Upper lobe of left lung (tissue), 6 donors: ENCODE measurements around the gene CACNG1. TPM values are rescaled to one million over a fixed set of nuclear protein-coding genes. Genes with fewer than 3 reads are reported as not detected.

Source experiments
- ATAC-seq, 2 donors: fragments of 200-7000 bp; cut with Tn5 transposase; one replicate each; pipeline ENCODE4 v1.9.1; 2022; ENCODE audit warnings: mild to moderate bottlenecking in 2 of 2, moderate library complexity in 2 of 2; ENCODE audit not compliant: low FRiP score in 2 of 2
- DNase-seq, 2 donors: peaks; one replicate each; pipeline ENCODE4 v3.0.0-alpha.2; 2019 to 2020
- H3K27ac ChIP-seq, 4 donors: fragments of 200-600 bp; sonication (generic); one replicate each; pipeline ENCODE4 v1.5.1; 2016 to 2019
- H3K27me3 ChIP-seq, 4 donors: fragments of 200-600 bp; sonication (generic); one replicate each; pipeline ENCODE4 v1.5.1; 2017 to 2019
- H3K36me3 ChIP-seq, 4 donors: fragments of 200-600 bp; sonication (generic); one replicate each; pipeline ENCODE4 v1.5.1; 2016 to 2019
- H3K4me1 ChIP-seq, 4 donors: fragments of 200-600 bp; sonication (generic); one replicate each; pipeline ENCODE4 v1.5.1; 2018 to 2019
- H3K4me3 ChIP-seq, 4 donors: fragments of 200-600 bp; sonication (generic); one replicate each; pipeline ENCODE4 v1.5.1; 2017 to 2019; ENCODE audit warnings: mild to moderate bottlenecking in 2 of 4, moderate library complexity in 1 of 4
- H3K9me3 ChIP-seq, 4 donors: fragments of 200-600 bp; sonication (generic); one replicate each; pipeline ENCODE4 v1.5.1; 2018 to 2019
- EP300 ChIP-seq, 4 donors: sonication (generic); formaldehyde crosslinking; IDR thresholded peaks; one replicate each; pipeline ENCODE4 v1.5.1; 2017; ENCODE audit warnings: antibody characterized with exemption in 4 of 4, control low read depth in 2 of 4
- POLR2A ChIP-seq, 4 donors: fragments of 450-650 bp; IDR thresholded peaks; one replicate each; pipeline ENCODE4 v1.5.1; 2016 to 2017; ENCODE audit warnings: antibody characterized with exemption in 4 of 4, mild to moderate bottlenecking in 2 of 4
- POLR2AphosphoS5 ChIP-seq, 2 donors: sonication (generic); formaldehyde crosslinking; IDR thresholded peaks; one replicate each; pipeline ENCODE4 v1.5.1; 2017; ENCODE audit warnings: antibody characterized with exemption in 2 of 2
- WGBS, 2 donors: methylation state at CpG; one replicate each; pipeline ENCODE4 v1.1.5; 2017 to 2018; 5-methylcytosine and 5-hydroxymethylcytosine counted together
- total RNA-seq, 6 donors: library from RNA; depleted of rRNA in 4 of 6; stranded (reverse); fragments of >200 nt in 4 of 6; gene quantifications; one replicate each; pipeline versions ENCODE4 v1.1.0 to v1.2.1, GENCODE V29; 2016 to 2021
- TF ChIP-seq, protein P1 (sequence below), 6 experiments: fragments of 450-650 bp in 4 of 6; fragments of 200-600 bp in 2 of 6; sonication (generic) in 2 of 6; IDR thresholded peaks; one replicate each; pipeline ENCODE4 v1.5.1; 2016 to 2019; ENCODE audit warnings: antibody characterized with exemption in 6 of 6
- donor health status: DM: no; HTN: no; CAD: no; lungs with moderate emphysema.
- donor health status: DM: no; HTN: yes; CAD: no; lungs with severe emphysema.

Gene CACNG1
- total RNA-seq, 6 donors from 2014 or later: 0.61 TPM; not detected in 5

DNA sequence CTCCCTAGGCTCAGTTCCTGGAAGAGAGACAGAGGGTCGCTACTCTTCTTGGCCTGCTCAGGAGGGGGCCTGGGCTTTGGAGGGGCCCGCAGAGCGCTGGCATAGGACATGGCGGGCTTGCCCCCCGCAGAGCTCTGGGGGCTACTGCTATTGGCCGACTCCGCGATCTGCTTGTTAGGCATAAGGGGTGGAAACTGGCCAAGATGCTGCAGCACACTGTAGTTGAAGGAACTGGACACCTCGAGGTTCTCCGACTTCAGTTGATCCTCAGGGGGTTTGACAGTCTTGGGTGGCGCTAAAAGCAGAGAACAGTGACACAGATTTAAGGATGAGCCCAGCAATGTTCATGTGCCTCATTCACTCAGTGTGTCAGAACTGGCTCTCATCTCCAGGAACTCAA lies 33.9 kb downstream of the CACNG1 start:
- Histone ChIP-seq H3K4me1 (peaks cover 0 to 2% (median 0%) of the 10 kb centered on the region in 4 donors), H3K36me3 (peaks cover 3 to 36% (median 9%) of the 10 kb centered on the region in 4 donors), H3K27me3 (no peaks in the 10 kb centered on the region), H3K27ac (no peak overlapping the region), H3K4me3 (no peak overlapping the region), H3K9me3 (no peaks in the 10 kb centered on the region)
- 89 to 95% methylated on average over 10 to 11 of the region's 11 CpGs for WGBS, 2 donors
- ATAC-seq (no peak), DNase-seq (peak in 1 of 2 donors; percentile 47)
- TF ChIP-seq, protein P1, sequence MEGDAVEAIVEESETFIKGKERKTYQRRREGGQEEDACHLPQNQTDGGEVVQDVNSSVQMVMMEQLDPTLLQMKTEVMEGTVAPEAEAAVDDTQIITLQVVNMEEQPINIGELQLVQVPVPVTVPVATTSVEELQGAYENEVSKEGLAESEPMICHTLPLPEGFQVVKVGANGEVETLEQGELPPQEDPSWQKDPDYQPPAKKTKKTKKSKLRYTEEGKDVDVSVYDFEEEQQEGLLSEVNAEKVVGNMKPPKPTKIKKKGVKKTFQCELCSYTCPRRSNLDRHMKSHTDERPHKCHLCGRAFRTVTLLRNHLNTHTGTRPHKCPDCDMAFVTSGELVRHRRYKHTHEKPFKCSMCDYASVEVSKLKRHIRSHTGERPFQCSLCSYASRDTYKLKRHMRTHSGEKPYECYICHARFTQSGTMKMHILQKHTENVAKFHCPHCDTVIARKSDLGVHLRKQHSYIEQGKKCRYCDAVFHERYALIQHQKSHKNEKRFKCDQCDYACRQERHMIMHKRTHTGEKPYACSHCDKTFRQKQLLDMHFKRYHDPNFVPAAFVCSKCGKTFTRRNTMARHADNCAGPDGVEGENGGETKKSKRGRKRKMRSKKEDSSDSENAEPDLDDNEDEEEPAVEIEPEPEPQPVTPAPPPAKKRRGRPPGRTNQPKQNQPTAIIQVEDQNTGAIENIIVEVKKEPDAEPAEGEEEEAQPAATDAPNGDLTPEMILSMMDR (IDR thresholded peaks at IDR 0.05): no peak
- TF ChIP-seq POLR2AphosphoS5 (IDR thresholded peaks at IDR 0.05) (no peak), POLR2A (IDR thresholded peaks at IDR 0.05) (no peak), EP300 (IDR thresholded peaks at IDR 0.05) (no peak)

DNA sequence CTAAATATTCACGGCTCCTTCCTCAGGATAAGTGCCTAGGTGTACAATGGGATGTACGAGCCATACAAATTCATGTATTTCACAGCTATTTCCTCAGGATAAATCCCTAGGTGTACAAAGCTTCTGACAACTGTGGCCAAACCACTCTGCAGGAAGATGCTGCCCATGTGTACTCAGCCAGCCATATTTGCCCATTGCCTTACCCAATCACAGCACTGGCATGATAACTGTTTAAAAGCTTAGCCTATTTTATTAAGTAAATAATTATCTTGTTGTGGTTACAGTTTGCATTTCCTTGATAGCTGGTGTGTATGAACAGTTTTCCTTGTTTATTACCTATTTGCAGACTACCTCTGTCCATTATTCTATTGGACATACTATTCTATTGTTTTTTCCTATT lies 35.1 kb downstream of the CACNG1 start:
- no peak for DNase-seq
- H3K4me1 ChIP-seq: peaks cover 0 to 2% (median 0%) of the 10 kb centered on the region in 4 donors
- no peaks in the 10 kb centered on the region for H3K27me3 ChIP-seq
- H3K9me3 ChIP-seq: no peaks in the 10 kb centered on the region
- H3K4me3 ChIP-seq: no peak overlapping the region
- ATAC-seq: no peak
- no peak overlapping the region for H3K27ac ChIP-seq
- H3K36me3 ChIP-seq: peaks cover 3 to 39% (median 11%) of the 10 kb centered on the region in 4 donors
- no peak for TF ChIP-seq POLR2A (IDR thresholded peaks at IDR 0.05)
- no peak for TF ChIP-seq POLR2AphosphoS5 (IDR thresholded peaks at IDR 0.05)
- no peak for TF ChIP-seq EP300 (IDR thresholded peaks at IDR 0.05)
- TF ChIP-seq, protein P1 (IDR thresholded peaks at IDR 0.05): no peak
- WGBS, 2 donors: 88 to 95% methylated on average over 2 of the region's 2 CpGs

DNA sequence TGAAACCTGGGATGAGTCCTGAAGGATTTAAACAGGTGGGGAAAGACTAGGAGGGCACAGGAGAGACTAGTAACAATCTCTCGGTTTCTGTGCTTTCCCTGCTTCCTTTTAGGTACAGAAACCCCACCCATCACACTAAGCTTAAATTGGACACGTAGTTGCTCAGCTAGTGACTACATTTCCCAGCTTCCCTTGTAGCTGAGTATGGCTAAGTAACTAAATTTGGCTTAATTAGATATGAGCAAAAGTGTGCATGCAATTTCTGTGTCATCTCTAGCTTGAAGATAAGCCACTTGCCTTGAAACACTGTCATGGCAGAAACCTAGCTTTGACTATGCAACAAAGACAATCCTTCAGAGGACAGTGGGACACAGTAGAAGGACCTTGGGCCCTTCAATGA lies 36.5 kb downstream of the CACNG1 start:
- TF ChIP-seq EP300 (IDR thresholded peaks at IDR 0.05) (no peak), POLR2AphosphoS5 (IDR thresholded peaks at IDR 0.05) (no peak), POLR2A (IDR thresholded peaks at IDR 0.05) (no peak)
- TF ChIP-seq, protein P1 (IDR thresholded peaks at IDR 0.05): no peak
- Histone ChIP-seq H3K9me3 (no peaks in the 10 kb centered on the region), H3K27me3 (no peaks in the 10 kb centered on the region), H3K4me3 (no peak overlapping the region), H3K36me3 (peaks cover 3 to 49% (median 13%) of the 10 kb centered on the region in 4 donors), H3K4me1 (peaks cover 0 to 2% (median 0%) of the 10 kb centered on the region in 4 donors), H3K27ac (no peak overlapping the region)
- DNase-seq: no peak
- no peak for ATAC-seq
- WGBS, 2 donors: 84 to 94% methylated on average over 2 of the region's 2 CpGs

DNA sequence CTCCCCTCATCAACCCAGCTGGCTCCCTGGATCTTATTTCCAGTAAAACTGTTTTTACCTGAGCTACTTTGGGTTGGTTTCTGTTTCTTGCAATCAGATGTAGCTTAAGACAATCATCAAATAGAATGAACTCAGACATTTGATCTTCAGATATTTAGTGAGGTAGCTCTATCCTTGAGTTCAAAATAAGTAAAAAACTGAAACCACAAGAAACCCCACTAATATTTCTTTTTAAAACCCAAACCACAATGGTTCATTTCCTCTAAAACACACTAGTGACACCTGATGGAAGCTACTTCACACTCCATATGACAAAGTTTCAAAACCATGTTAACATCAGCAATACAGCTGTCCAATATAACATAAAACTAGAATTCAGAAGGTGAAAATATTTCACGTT lies 37.8 kb downstream of the CACNG1 start:
- H3K4me1 ChIP-seq: peaks cover 0 to 2% (median 0%) of the 10 kb centered on the region in 4 donors
- ATAC-seq (no peak), DNase-seq (no peak)
- no peak overlapping the region for H3K27ac ChIP-seq
- WGBS, 2 donors: 57 to 59% methylated on average over 1 of the region's 1 CpG
- no peak overlapping the region for H3K4me3 ChIP-seq
- peaks cover 6 to 51% (median 22%) of the 10 kb centered on the region in 4 donors for H3K36me3 ChIP-seq
- no peaks in the 10 kb centered on the region for H3K27me3 ChIP-seq
- no peaks in the 10 kb centered on the region for H3K9me3 ChIP-seq
- TF ChIP-seq POLR2AphosphoS5 (IDR thresholded peaks at IDR 0.05) (no peak), EP300 (IDR thresholded peaks at IDR 0.05) (no peak), POLR2A (IDR thresholded peaks at IDR 0.05) (no peak)
- TF ChIP-seq, protein P1 (IDR thresholded peaks at IDR 0.05): no peak

DNA sequence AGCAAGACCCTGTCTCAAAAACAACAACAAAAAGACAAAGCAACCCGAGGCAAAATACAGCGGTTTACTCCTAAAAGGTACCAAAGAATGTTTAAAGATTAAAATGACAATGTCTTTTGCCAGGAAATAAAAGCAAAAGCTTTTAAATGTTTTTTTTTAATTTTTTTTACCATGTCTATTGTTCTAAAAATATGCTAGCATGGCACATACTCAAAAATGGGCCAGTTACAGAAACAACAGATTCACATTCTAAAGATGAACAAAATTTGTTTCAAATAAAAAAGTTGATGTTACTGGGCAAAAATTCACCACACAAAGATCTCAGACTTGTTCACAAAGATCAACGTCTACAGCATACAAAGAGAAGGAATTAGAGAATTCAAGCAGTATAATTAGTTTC lies 41.1 kb downstream of the CACNG1 start:
- H3K4me1 ChIP-seq: no peaks in the 10 kb centered on the region
- H3K27ac ChIP-seq: no peak overlapping the region
- DNase-seq: no peak
- no peaks in the 10 kb centered on the region for H3K27me3 ChIP-seq
- H3K9me3 ChIP-seq: no peaks in the 10 kb centered on the region
- no peak for TF ChIP-seq POLR2A (IDR thresholded peaks at IDR 0.05)
- TF ChIP-seq POLR2AphosphoS5 (IDR thresholded peaks at IDR 0.05): no peak
- no peak for TF ChIP-seq EP300 (IDR thresholded peaks at IDR 0.05)
- TF ChIP-seq, protein P1 (IDR thresholded peaks at IDR 0.05): no peak
- H3K36me3 ChIP-seq: peaks cover 7 to 38% (median 14%) of the 10 kb centered on the region in 4 donors
- no peak overlapping the region for H3K4me3 ChIP-seq
- 91 to 92% methylated on average over 3 of the region's 3 CpGs for WGBS, 2 donors
- no peak for ATAC-seq
